D721Med (cell line): ENCODE data around the gene CDH18.

ENCODE experiments used
- DNase-seq: peaks from one replicate; pipeline ENCODE4 v3.0.0; 2011; ENCODE audit warnings: low spot score; ENCODE audit not compliant: insufficient read length
- FAIRE-seq: peaks from 2 replicates; lab custom pipeline; 2011; peaks lifted over from hg19 to GRCh38; lab: Jason Lieb, UNC
- CTCF ChIP-seq: IDR thresholded peaks from 2 replicates; pipeline ENCODE4 v1.5.1; 2012; ENCODE audit warnings: mild to moderate bottlenecking, control low read depth; ENCODE audit not compliant: insufficient read depth; ENCODE audit errors: missing control alignments

The CDH18 gene

GRCh38 chr5:19713740-19714139 lies 274.3 kb downstream of the CDH18 start:
- DNase-seq, result no peak
- no peak for FAIRE-seq
- TF ChIP-seq CTCF, result no peak

- DNase-seq (no peak), FAIRE-seq (no peak)
- no peak for TF ChIP-seq CTCF
Observed at GRCh38 chr5:19709403-19709802, 278.6 kb downstream of the CDH18 start.

GRCh38 chr5:19706776-19707175 lies 281.2 kb downstream of the CDH18 start:
- no peak for FAIRE-seq
- TF ChIP-seq CTCF, result no peak
- no peak for DNase-seq

- FAIRE-seq (no peak), DNase-seq (no peak)
- TF ChIP-seq CTCF, result no peak
Observed at GRCh38 chr5:19701731-19702130, 286.3 kb downstream of the CDH18 start.

- TF ChIP-seq CTCF, result no peak
- no peak for FAIRE-seq
- no peak for DNase-seq
Observed at GRCh38 chr5:19694949-19695611, 292.9 kb downstream of the CDH18 start.

- FAIRE-seq (peak; percentile 84), DNase-seq (no peak)
- no peak for TF ChIP-seq CTCF
Observed at GRCh38 chr5:19690978-19691377, 297.0 kb downstream of the CDH18 start.

- FAIRE-seq, result no peak
- no peak for TF ChIP-seq CTCF
- DNase-seq, result no peak
Observed at GRCh38 chr5:19685473-19685872, 302.5 kb downstream of the CDH18 start.
